ENCODE results near the gene RNASE8. TPM values are rescaled to one million over a fixed set of nuclear protein-coding genes. Genes with fewer than 3 reads are reported as not detected.

The RNASE8 gene
- total RNA-seq, 2 experiments from 2014 or later: not detected

DNA sequence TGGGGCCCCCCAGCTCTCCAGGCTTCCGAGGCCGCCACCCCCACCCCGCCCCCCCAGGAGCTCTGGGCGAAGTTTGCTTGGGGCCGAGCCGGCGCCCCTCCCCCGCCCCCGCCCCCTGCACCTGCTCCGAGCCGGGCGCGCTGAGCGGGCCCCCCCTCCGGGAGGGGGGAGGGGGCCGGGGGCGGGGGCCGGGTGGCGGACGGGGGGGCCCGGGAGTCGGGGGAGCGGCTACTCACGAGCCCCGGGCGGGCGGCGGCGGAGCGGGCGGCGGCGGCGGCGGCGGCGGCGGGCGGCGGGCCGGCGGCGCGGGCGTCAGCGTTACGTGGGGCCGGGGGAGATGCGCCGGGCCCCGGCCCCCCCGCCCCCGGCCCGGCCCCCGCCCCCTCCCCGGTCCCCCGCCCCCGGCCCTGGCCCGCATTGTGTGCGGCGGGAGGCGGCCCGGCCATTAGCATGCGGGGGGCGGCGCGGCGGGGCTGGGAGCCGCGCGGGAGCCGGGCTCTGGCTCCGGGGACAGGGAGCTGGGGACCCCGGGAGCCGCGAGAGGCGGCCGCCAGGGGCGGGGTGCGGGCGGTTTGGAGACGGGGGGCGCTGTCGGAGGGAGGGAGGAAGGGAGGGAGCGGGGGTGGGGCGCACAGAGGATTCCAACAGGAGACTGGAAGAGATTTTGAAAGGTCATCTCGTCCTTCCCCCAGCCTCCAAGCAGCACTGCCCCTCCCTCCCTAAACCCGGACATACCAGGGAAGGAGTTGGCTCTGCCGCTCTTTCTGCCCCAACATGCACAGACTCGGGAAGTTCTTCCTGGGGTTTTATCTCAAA is 40.7 kb downstream of the RNASE8 start, which contains the start of gene ZNF219:
ZNF219 (minus strand) TSS at position 580 of the 816 bp plus-strand sequence. CDS start 5,064 bp downstream, outside the sequence.
- Histone ChIP-seq H3K9me3 (ENCODE audit: low read length) (no peaks in the 10 kb centered on the region), H3K79me2 (ENCODE audit: insufficient read depth, low read depth, low read length) (no peaks in the 10 kb centered on the region), H3K4me2 (ENCODE audit: low read length) (peak within 1 kb of the TSS; percentile 99), H3K36me3 (ENCODE audit: insufficient read depth, low read length) (no peaks in the 10 kb centered on the region), H2AFZ (ENCODE audit: low read length) (peak within 1 kb of the TSS; percentile 92), H3K4me1 (ENCODE audit: insufficient read depth, low read length, poor library complexity, severe bottlenecking) (peaks cover 41% of the 10 kb centered on the region), H4K20me1 (ENCODE audit: insufficient read depth, low read length) (no peaks in the 10 kb centered on the region; the same call in 1 of the 2 replicates), H3K27ac (ENCODE audit: low read depth, low read length, poor library complexity, severe bottlenecking) (peak within 1 kb of the TSS; percentile 27), H3K4me3 (ENCODE audit: low read depth, low read length, poor library complexity, severe bottlenecking) (peak within 1 kb of the TSS; percentile 92), H3K9me2 (ENCODE audit: insufficient read depth, low read length) (no peaks in the 10 kb centered on the region)
- CTCF ChIA-PET (ENCODE audit: unreplicated experiment): interaction anchor here (0.6 to 1.5 kb wide), 3 partner anchors 31 to 127 kb away, joined by 3 to 4 read pairs (median 3); no protein-coding TSS in a partner anchor
- POLR2A ChIA-PET: no interaction called here
- no TSS peak for BruUV-seq (replicated peaks)
- TF ChIP-seq EZH2phosphoT487 (IDR thresholded peaks at IDR 0.05; ENCODE audit: borderline replicate concordance, low read depth, low read length): no peak
- TF ChIP-seq, protein P1, sequence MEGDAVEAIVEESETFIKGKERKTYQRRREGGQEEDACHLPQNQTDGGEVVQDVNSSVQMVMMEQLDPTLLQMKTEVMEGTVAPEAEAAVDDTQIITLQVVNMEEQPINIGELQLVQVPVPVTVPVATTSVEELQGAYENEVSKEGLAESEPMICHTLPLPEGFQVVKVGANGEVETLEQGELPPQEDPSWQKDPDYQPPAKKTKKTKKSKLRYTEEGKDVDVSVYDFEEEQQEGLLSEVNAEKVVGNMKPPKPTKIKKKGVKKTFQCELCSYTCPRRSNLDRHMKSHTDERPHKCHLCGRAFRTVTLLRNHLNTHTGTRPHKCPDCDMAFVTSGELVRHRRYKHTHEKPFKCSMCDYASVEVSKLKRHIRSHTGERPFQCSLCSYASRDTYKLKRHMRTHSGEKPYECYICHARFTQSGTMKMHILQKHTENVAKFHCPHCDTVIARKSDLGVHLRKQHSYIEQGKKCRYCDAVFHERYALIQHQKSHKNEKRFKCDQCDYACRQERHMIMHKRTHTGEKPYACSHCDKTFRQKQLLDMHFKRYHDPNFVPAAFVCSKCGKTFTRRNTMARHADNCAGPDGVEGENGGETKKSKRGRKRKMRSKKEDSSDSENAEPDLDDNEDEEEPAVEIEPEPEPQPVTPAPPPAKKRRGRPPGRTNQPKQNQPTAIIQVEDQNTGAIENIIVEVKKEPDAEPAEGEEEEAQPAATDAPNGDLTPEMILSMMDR (conservative IDR thresholded peaks at IDR 0.05; ENCODE audit: low read length): 0 out of 2 replicates have a peak, but pooled peaks have one; percentile 26
- DNase-seq (ENCODE audit: low spot score): peak; percentile 55
- intact Hi-C loops (cut with micrococcal nuclease; ENCODE audit: unreplicated experiment): no loop called here

DNA sequence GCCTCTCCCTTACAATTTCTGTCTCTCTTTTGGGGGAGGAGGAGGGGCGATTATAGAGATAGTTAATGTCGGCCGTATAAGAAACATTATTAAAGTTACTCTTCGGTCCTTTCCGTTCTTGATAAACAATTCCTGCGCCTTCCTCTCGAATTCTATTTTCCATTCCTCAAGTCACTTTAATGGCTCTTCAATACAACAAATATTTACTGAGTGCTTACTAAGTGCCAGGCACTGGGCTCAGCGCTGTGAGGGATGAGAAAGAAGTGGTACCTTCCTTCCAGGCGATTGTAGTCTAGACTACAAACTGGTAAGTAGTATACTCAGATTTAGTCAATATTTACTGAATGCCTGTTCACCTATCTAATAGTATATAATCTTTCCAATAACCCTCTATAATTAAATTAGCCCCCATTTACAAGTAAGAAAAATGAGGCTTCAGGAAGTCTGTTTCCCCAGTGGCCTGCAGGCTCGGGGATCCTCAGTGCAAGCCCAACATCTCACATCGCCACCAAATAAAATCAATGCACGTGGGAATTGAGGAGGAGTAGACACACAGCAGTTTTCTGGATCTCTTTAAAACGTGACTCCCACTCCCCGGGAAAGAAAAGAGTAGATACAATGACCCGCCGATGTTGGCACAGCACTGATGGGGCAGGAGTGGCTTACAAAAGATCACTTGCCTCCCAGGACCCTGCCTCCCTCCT is 41.4 kb downstream of the RNASE8 start:
- Histone ChIP-seq H3K4me3 (ENCODE audit: low read depth, low read length, poor library complexity, severe bottlenecking) (peak overlapping the region; percentile 92), H3K27ac (ENCODE audit: low read depth, low read length, poor library complexity, severe bottlenecking) (peak overlapping the region; percentile 27), H3K4me2 (ENCODE audit: low read length) (peak overlapping the region; percentile 99), H3K4me1 (ENCODE audit: insufficient read depth, low read length, poor library complexity, severe bottlenecking) (peaks cover 41% of the 10 kb centered on the region), H3K9me2 (ENCODE audit: insufficient read depth, low read length) (no peaks in the 10 kb centered on the region), H3K9me3 (ENCODE audit: low read length) (no peaks in the 10 kb centered on the region), H2AFZ (ENCODE audit: low read length) (peak overlapping the region; percentile 92), H3K36me3 (ENCODE audit: insufficient read depth, low read length) (no peaks in the 10 kb centered on the region), H3K79me2 (ENCODE audit: insufficient read depth, low read depth, low read length) (no peaks in the 10 kb centered on the region), H4K20me1 (ENCODE audit: insufficient read depth, low read length) (no peaks in the 10 kb centered on the region; the same call in 1 of the 2 replicates)
- CTCF ChIA-PET (ENCODE audit: unreplicated experiment): interaction anchor here (0.6 kb wide), 1 partner anchor 21 kb away, joined by 3 read pairs; no protein-coding TSS in a partner anchor
- BruUV-seq (replicated peaks): no TSS peak
- no peak for DNase-seq (ENCODE audit: low spot score)
- intact Hi-C loops (cut with micrococcal nuclease; ENCODE audit: unreplicated experiment): no loop called here
- TF ChIP-seq, protein P1 (conservative IDR thresholded peaks at IDR 0.05; ENCODE audit: low read length): 0 out of 2 replicates have a peak, but pooled peaks have one; percentile 3
- TF ChIP-seq EZH2phosphoT487 (IDR thresholded peaks at IDR 0.05; ENCODE audit: borderline replicate concordance, low read depth, low read length): no peak
- POLR2A ChIA-PET: interaction anchor here (1.3 kb wide), 1 partner anchor 28 kb away, joined by 7 read pairs; the partner anchor contains the start of gene ARHGEF40

Data from OCI-LY7 (cell line).